ENCODE results near the gene TBL1X.
"Not testable (repeated sequence)": the region's sequence is repeated elsewhere in the genome, so short reads cannot be mapped to it uniquely, and the experiment has no call there.

The TBL1X gene

GRCh38 chrX:9458034-9458433, 6.8 kb upstream of the TBL1X start:
- DNase-seq; in situ Hi-C loops (cut with MboI; ENCODE audit: low pct_unique_long_range_greater_than_20kb, low sequenced_read_pairs): not testable (repeated sequence)

GRCh38 chrX:9458516-9459078, 6.3 kb upstream of the TBL1X start:
- DNase-seq, result no peak
- in situ Hi-C loops (cut with MboI; ENCODE audit: low pct_unique_long_range_greater_than_20kb, low sequenced_read_pairs), result no loop called here

GRCh38 chrX:9459186-9459748, 5.6 kb upstream of the TBL1X start:
- in situ Hi-C loops (cut with MboI; ENCODE audit: low pct_unique_long_range_greater_than_20kb, low sequenced_read_pairs), result no loop called here
- DNase-seq, result no peak

- DNase-seq, result no peak
- in situ Hi-C loops (cut with MboI; ENCODE audit: low pct_unique_long_range_greater_than_20kb, low sequenced_read_pairs), result loop anchor here (10.0 kb wide), 1 partner anchor 106 kb away; no protein-coding TSS in a partner anchor
Observed at GRCh38 chrX:9461087-9461486, 3.8 kb upstream of the TBL1X start.

- DNase-seq, result no peak
- in situ Hi-C loops (cut with MboI; ENCODE audit: low pct_unique_long_range_greater_than_20kb, low sequenced_read_pairs), result loop anchor here (10.0 kb wide), 1 partner anchor 108 kb away; no protein-coding TSS in a partner anchor
Observed at GRCh38 chrX:9462456-9462855, 2.4 kb upstream of the TBL1X start.

GRCh38 chrX:9465380-9466123, 694 bp downstream of the TBL1X start:
- DNase-seq, result peak; percentile 39
- in situ Hi-C loops (cut with MboI; ENCODE audit: low pct_unique_long_range_greater_than_20kb, low sequenced_read_pairs), result loop anchor here (10.0 kb wide), 1 partner anchor 111 kb away; no protein-coding TSS in a partner anchor

- in situ Hi-C loops (cut with MboI; ENCODE audit: low pct_unique_long_range_greater_than_20kb, low sequenced_read_pairs), result loop anchor here (10.0 kb wide), 1 partner anchor 111 kb away; no protein-coding TSS in a partner anchor
- DNase-seq, result peak; percentile 51
Observed at GRCh38 chrX:9466124-9466495, 1.3 kb downstream of the TBL1X start.

- no peak for DNase-seq
- in situ Hi-C loops (cut with MboI; ENCODE audit: low pct_unique_long_range_greater_than_20kb, low sequenced_read_pairs), result loop anchor here (10.0 kb wide), 1 partner anchor 112 kb away; no protein-coding TSS in a partner anchor
Observed at GRCh38 chrX:9466736-9467135, 1.9 kb downstream of the TBL1X start.

GRCh38 chrX:9467146-9467545, 2.3 kb downstream of the TBL1X start:
- in situ Hi-C loops (cut with MboI; ENCODE audit: low pct_unique_long_range_greater_than_20kb, low sequenced_read_pairs), result loop anchor here (10.0 kb wide), 1 partner anchor 112 kb away; no protein-coding TSS in a partner anchor
- no peak for DNase-seq

GRCh38 chrX:9467751-9468150, 2.9 kb downstream of the TBL1X start:
- no peak for DNase-seq
- in situ Hi-C loops (cut with MboI; ENCODE audit: low pct_unique_long_range_greater_than_20kb, low sequenced_read_pairs), result loop anchor here (10.0 kb wide), 1 partner anchor 113 kb away; no protein-coding TSS in a partner anchor

GRCh38 chrX:9471571-9471985, 6.7 kb downstream of the TBL1X start:
- in situ Hi-C loops (cut with MboI; ENCODE audit: low pct_unique_long_range_greater_than_20kb, low sequenced_read_pairs), result no loop called here
- DNase-seq, result no peak

GRCh38 chrX:9473708-9474107, 8.8 kb downstream of the TBL1X start:
- no peak for DNase-seq
- in situ Hi-C loops (cut with MboI; ENCODE audit: low pct_unique_long_range_greater_than_20kb, low sequenced_read_pairs), result no loop called here

- DNase-seq; in situ Hi-C loops (cut with MboI; ENCODE audit: low pct_unique_long_range_greater_than_20kb, low sequenced_read_pairs): not testable (repeated sequence)
Observed at GRCh38 chrX:9475417-9475816, 10.6 kb downstream of the TBL1X start.

- in situ Hi-C loops (cut with MboI; ENCODE audit: low pct_unique_long_range_greater_than_20kb, low sequenced_read_pairs), result no loop called here
- DNase-seq, result peak; percentile 61
Observed at GRCh38 chrX:9475984-9476383, 11.1 kb downstream of the TBL1X start.

GRCh38 chrX:9476810-9477575, 12.1 kb downstream of the TBL1X start:
- DNase-seq, result no peak
- in situ Hi-C loops (cut with MboI; ENCODE audit: low pct_unique_long_range_greater_than_20kb, low sequenced_read_pairs), result no loop called here

- no peak for DNase-seq
Observed at GRCh38 chrX:9482408-9482807, 17.6 kb downstream of the TBL1X start.

GRCh38 chrX:9482837-9483236, 18.0 kb downstream of the TBL1X start:
- in situ Hi-C loops (cut with MboI; ENCODE audit: low pct_unique_long_range_greater_than_20kb, low sequenced_read_pairs), result no loop called here
- no peak for DNase-seq

More at GRCh38 chrX:9482408-9482807, 17.6 kb downstream of the TBL1X start:
- in situ Hi-C loops (cut with MboI; ENCODE audit: low pct_unique_long_range_greater_than_20kb, low sequenced_read_pairs), result no loop called here

- no peak for DNase-seq
- in situ Hi-C loops (cut with MboI; ENCODE audit: low pct_unique_long_range_greater_than_20kb, low sequenced_read_pairs), result no loop called here
Observed at GRCh38 chrX:9483376-9483775, 18.5 kb downstream of the TBL1X start.

GRCh38 chrX:9486786-9487387, 22.0 kb downstream of the TBL1X start:
- in situ Hi-C loops (cut with MboI; ENCODE audit: low pct_unique_long_range_greater_than_20kb, low sequenced_read_pairs), result no loop called here
- no peak for DNase-seq

Data from KBM-7 (cell line).